Germinal center (tissue), 1 donor: Measurements from ENCODE around the gene CCDC74A.
"Not testable (repeated sequence)": the region's sequence is repeated elsewhere in the genome, so short reads cannot be mapped to it uniquely, and the experiment has no call there.

Experiments used
- DNase-seq: peaks from one replicate; pipeline ENCODE4 v3.0.0; 2012; ENCODE audit warnings: mixed read lengths, low spot score

CCDC74A gene

GRCh38 chr2:131566371-131566770, 38.7 kb downstream of the CCDC74A start:
- no peak for DNase-seq

- no peak for DNase-seq
Measured at GRCh38 chr2:131567891-131568290, 40.2 kb downstream of the CCDC74A start.

- DNase-seq = not testable (repeated sequence)
Measured at GRCh38 chr2:131568401-131568800, 40.7 kb downstream of the CCDC74A start.

GRCh38 chr2:131572175-131572574, 44.5 kb downstream of the CCDC74A start:
- DNase-seq = no peak

GRCh38 chr2:131577812-131578211, 50.1 kb downstream of the CCDC74A start:
- DNase-seq = no peak

GRCh38 chr2:131580187-131580586, 52.5 kb downstream of the CCDC74A start:
- no peak for DNase-seq
